HG03108 (cell line): ENCODE results near the gene CHD2.
A peak's percentile ranks its signal among the peaks of the same experiment; 100 is the strongest.
"Not testable (repeated sequence)": the region's sequence is repeated elsewhere in the genome, so short reads cannot be mapped to it uniquely, and the experiment has no call there.

Experiments
- ATAC-seq: cut with Tn5 transposase; IDR thresholded peaks from one replicate; pipeline ENCODE4 v1.9.1; 2021; ENCODE audit warnings: moderate library complexity; ENCODE audit not compliant: unreplicated experiment

CHD2 gene

DNA sequence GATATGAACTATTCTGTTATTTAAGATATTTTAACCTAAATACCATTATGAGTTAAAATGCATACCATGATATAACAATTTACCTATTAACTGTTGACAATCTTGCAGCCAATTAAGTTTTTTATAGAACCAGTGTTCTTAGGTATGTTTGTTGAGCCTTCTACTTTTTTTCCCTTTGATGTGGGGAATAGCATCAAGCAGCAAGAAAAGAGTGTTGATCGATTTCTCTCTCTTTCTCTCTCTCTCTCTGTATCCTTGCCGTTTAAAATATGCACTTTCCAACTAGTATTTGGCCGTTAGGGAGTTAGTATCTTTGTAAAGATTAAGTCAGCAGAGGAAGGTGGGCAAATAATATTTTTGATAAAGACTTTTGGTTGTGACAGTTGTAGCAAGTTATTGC, 5.9 kb downstream of the CHD2 start:
- ATAC-seq: no peak

DNA sequence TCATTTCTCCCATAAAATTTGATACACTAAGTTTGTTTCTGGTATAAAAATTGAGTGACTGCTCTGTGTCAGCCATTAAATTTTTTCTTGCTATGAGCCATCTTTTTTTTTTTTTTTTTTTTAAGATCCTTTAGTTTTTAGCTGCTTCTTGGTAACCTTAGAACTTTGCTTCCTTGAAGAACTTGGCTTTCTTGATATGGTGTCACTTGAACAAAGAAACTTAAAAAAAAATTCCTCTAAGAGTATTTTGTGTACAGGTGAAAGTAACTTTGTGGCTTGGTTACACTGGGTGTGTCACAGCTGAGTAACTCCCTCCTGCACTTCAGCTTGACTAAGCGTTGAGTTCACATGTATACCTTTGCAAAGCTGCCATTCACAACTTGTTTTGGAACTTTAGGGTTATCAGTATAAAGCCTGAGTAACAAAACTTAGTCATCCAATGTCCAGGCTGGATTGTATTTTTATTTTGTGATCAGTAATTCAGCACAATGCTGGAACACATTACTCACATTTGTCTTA, 6.5 kb downstream of the CHD2 start:
- ATAC-seq: peak; percentile 33

DNA sequence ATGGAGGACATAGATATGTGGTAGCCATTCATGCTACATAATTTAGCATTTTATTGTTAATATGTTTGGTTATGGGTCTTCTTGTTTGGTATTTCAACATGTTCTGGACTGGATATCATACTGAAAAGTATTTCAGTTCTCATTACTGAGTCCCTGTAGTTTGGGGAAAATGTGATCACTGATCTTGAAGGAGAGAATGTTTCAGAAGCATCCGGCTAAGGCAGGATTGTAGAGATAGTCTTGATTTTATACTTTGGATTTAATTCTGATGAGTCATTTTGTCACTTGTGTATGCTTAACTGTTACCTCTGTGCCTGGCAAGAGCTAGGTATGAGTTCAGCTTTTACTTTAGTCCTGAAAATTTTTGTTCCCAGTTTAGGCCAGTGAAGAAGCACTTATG, 7.1 kb downstream of the CHD2 start:
- no peak for ATAC-seq

- ATAC-seq: no peak
Observed at GRCh38 chr15:92907896-92908712, 8.0 kb downstream of the CHD2 start.

DNA sequence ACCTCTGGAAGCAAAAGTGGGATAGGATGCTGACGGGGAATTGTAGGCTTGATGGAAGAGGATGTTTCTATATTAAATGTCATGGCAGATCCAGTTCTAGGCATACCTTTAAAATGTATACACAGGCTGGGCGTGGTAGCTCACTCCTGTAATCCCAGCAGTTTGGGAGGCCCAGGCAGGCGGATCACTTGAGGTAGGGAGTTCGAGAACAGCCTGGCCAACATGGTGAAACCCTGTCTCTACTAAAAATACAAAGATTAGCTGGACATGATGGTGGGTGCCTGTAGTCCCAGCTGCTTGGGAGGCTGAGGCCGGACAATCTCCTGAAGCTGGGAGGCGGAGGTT, 8.6 kb downstream of the CHD2 start:
- no peak for ATAC-seq

DNA sequence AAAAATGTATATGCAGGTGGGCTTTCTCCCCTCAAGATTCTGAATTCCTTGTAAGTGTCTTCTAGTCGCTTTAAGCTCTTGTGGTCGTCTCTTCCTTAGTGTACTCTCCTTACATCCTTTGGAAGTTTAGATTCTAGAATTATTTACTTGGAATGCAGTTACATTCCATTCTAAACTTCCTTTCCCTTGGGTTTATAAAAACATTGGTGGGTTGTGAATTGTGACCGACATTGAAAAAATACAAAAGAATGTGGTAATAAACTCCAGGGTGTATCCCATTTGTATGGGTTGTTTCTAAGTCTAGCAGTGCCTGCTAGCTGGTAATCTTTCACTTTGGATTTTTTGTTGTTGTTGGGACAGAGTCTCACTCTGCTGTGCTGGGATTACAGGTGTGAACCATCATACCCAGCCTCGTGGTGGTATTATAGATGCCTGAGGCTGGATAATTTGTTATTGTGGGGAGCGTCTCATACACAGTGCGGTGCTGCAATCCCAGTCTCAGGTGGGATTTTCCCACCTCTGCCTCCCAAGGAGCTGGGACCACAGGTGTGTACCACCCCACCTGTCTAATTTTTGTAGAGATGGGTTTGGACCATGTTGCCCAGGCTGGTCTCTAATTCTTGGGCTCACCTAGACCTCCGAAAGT, 9.1 kb downstream of the CHD2 start:
- ATAC-seq: no peak

GRCh38 chr15:92910451-92910850, 10.3 kb downstream of the CHD2 start:
- no peak for ATAC-seq

DNA sequence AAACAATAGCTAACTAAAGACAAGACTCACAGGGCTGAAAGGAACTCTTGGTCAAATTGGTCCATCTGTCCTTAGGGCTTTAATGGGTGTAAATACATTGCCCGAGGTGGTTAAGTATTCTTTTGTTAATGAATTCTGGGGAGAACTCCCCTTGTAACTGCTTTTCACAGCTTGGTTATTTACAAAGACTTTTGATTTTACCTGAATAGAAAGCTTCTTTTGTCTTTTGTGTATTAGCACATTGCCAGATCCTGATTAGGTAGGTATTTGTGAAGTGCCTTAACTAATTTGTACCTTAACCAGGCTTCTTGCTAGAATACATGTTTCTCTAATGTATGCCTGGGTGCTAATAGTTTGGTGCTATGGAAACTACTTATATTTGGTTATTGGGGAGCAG, 14.0 kb downstream of the CHD2 start:
- no peak for ATAC-seq

DNA sequence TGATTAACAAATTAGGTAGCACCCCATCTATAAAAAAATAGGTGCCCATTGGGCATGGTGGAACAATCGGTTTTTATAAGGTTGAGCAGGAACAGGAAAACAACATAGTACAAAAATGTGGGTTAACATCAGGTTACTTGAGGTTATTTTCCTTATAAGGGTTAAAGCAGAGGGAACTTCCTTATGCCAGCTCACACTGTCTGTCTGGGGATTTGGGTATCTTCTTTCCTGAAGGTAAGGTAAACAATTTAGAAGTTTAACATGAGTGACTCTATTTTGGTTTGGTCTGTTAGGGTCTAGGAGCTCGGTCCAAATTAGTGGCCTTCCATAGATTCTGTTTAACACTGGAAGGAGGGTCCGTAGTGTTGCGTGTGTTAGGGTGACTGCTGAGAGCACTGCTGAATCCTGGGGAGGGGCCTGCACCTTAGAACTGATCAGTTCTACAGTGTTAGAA, 14.7 kb downstream of the CHD2 start:
- no peak for ATAC-seq

- ATAC-seq: no peak
Observed at GRCh38 chr15:92915766-92916435, 15.8 kb downstream of the CHD2 start.

GRCh38 chr15:92917598-92918407, 17.7 kb downstream of the CHD2 start:
- ATAC-seq: no peak

DNA sequence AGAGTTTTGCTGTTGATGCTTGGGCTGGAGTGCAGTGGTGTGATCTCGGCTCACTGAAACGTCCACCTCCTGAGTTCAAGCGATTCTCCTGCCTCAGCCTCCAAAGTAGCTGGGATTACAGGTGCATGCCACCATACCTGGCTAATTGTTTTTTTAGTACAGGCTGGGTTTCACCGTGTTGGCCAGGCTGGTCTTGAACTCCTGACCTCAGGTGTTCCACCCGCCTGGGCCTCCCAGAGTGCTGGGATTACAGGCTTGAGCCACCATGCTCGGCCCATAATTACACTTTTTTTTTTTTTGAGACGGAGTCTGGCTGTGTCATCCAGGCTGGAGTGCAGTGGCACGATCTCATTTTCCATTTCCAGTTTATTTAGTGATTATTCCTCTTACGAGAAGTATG, 18.8 kb downstream of the CHD2 start:
- not testable (repeated sequence) for ATAC-seq

- no peak for ATAC-seq
Observed at GRCh38 chr15:92920595-92921161, 20.6 kb downstream of the CHD2 start.

DNA sequence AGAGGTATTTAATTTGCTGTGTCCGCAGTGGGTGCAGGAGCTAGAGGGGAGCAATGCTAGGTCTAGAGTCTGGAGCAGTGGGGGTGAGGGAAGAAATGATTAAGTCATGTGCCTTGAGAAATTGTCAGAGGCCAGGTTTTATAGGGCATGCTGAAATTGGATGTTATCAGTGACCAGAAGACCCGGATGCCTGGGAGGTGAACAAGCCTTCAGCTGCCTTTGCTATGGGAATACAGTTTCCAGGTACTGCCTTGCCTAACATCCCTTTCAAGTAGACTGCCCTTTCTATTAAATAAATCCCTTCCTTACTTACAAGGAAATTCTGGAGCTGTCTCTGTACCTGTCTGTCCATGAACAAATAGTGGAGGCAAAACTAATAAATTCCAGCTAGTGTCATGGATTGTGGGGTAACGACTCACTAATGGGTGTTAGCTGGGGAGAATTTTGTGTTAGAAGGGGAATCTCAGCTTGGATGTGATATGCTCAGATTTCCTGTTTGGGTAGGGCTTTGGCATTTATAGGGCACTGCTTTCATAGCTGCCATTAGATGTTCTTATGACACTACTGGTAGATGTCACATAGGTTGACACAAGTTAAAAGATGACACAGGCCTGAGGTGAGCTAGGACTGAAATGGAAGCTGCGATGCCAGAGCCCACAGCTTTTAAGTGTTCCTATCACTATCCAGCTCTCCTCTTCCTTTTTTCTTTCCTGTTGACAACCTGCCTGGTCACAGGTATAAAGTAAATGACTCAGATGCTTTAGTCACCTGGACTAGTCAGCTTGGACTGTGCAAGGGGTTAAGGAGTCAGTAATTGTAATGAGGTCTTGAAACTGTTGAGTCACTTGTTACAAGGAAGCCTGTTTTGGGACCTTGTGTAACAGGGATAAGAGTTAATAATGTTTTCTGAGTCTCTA, 21.3 kb downstream of the CHD2 start:
- no peak for ATAC-seq

GRCh38 chr15:92922418-92923002, 22.4 kb downstream of the CHD2 start:
- peak; percentile 50 for ATAC-seq

GRCh38 chr15:92924216-92924615, 24.1 kb downstream of the CHD2 start:
- no peak for ATAC-seq

- no peak for ATAC-seq
Observed at GRCh38 chr15:92925454-92925853, 25.3 kb downstream of the CHD2 start.

DNA sequence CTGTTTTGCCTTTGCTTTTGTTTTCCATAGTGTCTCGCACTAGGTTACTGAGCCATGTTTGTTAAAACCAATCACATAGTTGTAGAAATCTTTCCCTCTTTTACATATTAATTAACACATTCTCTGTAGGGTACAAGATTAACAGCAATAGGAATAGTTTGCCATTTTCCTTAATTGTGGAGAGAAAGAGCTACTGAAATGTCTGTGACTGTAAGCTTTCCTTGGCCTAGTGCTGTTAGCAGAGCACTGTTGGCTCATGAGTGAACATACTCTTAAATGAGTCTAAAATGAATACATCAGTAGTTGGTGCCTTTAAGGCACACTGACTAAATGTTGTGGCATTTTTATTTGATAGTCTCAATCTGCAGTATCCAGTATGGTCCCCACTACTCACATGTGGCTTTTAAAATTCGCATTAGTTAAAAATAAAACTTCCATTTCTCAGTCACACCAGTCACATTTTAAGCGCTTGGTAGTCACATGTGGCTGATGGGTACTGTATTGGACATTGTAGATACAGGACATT, 28.2 kb downstream of the CHD2 start:
- no peak for ATAC-seq

DNA sequence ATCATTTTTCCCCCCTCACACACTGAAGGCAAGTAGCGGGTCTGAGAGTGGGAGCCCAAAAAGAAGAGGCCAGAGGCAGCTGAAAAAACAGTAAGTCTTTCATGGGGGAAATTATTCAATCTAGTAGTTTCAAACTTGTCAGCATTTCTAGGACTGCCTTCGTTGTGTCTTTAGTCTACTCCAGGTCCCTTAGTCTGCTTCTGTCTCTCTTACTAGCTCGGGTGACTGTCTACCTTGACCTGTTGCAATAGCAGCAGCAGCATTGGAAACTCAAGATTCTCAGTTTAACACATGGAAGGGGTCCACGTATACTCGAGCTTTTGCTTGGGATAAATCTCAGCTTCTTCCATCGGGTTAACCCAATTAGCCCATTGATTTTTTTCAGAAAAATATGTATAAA, 28.9 kb downstream of the CHD2 start:
- ATAC-seq: no peak
